Fibroblast of villous mesenchyme (primary cell): ENCODE measurements around the gene DPM1. TPM values are rescaled to one million over a fixed set of nuclear protein-coding genes. Genes with fewer than 3 reads are reported as not detected.

Source experiments
- DNase-seq: peaks from one replicate; pipeline ENCODE4 v3.0.0-alpha.2; 2010; ENCODE audit warnings: low read depth
- H3K4me3 ChIP-seq: 2 replicates; pipeline ENCODE4 v1.5.1; 2011; ENCODE audit warnings: low read depth, mild to moderate bottlenecking, low read length
- total RNA-seq: library from RNA; depleted of rRNA; stranded (reverse); fragments of >200 nt; gene quantifications from 2 replicates; pipeline ENCODE4 v1.2.3, GENCODE V29; 2012
- TF ChIP-seq, protein P1 (sequence below): IDR thresholded peaks from 2 replicates; pipeline ENCODE4 v1.5.1; 2012; ENCODE audit warnings: low read depth, mild to moderate bottlenecking, low read length; ENCODE audit not compliant: insufficient read depth

DPM1 gene
- 55.4 and 62.6 TPM in 2 replicates for total RNA-seq

DNA sequence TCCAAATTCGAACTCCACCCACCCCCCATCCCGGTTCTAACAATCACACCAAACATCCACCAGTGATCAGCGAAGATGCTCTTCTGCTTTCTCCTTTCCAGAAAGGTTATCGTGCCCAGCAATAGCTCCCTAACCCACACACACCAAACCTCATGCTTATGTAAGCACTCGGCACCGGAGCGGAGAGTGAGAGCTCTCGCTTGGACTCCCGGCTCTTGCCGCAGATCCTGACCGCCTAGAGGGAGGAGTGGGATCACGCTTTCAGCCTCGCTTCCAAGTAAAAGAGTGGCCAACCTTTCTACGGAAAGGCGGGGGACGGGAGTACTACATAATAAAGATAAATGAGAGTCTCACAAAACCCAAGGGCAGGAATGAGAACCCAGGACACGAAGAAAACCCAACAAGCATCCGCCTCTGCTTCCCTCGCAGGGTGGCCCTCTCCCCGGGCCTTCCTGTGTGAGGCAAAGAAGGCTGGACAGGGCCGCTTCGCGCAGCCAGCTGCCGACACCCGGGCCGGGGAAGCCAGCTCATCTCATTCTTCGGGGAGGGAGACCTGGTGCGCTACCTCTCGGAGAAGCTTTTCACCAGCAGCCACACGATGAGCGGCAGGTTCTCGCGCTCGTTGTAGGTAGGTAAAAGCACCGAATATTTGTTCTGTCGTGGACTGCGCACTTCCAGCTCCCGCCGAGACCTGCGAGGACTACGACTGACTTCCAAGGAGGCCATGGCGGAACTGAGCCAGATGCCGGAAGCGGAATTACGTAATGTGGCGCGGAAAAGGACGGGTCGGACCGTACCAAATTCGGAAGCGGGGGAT is at the start of gene DPM1:
DPM1 (minus strand) TSS at position 735 of the 817 bp plus-strand sequence; CDS start at position 726, 9 bp downstream.
- DNase-seq, result peak; percentile 94
- peak within 1 kb of the TSS; percentile 67 for H3K4me3 ChIP-seq
- TF ChIP-seq, protein P1, sequence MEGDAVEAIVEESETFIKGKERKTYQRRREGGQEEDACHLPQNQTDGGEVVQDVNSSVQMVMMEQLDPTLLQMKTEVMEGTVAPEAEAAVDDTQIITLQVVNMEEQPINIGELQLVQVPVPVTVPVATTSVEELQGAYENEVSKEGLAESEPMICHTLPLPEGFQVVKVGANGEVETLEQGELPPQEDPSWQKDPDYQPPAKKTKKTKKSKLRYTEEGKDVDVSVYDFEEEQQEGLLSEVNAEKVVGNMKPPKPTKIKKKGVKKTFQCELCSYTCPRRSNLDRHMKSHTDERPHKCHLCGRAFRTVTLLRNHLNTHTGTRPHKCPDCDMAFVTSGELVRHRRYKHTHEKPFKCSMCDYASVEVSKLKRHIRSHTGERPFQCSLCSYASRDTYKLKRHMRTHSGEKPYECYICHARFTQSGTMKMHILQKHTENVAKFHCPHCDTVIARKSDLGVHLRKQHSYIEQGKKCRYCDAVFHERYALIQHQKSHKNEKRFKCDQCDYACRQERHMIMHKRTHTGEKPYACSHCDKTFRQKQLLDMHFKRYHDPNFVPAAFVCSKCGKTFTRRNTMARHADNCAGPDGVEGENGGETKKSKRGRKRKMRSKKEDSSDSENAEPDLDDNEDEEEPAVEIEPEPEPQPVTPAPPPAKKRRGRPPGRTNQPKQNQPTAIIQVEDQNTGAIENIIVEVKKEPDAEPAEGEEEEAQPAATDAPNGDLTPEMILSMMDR, result no peak

- no peak for DNase-seq
- H3K4me3 ChIP-seq, result no peak overlapping the region
- TF ChIP-seq, protein P1, result no peak
These were observed 46.9 kb upstream of the DPM1 start for GRCh38 chr20:51005214-51005613.

- DNase-seq, result no peak
- TF ChIP-seq, protein P1, result no peak
- H3K4me3 ChIP-seq, result no peak overlapping the region
These were observed 46.4 kb upstream of the DPM1 start for GRCh38 chr20:51004781-51005180.

DNA sequence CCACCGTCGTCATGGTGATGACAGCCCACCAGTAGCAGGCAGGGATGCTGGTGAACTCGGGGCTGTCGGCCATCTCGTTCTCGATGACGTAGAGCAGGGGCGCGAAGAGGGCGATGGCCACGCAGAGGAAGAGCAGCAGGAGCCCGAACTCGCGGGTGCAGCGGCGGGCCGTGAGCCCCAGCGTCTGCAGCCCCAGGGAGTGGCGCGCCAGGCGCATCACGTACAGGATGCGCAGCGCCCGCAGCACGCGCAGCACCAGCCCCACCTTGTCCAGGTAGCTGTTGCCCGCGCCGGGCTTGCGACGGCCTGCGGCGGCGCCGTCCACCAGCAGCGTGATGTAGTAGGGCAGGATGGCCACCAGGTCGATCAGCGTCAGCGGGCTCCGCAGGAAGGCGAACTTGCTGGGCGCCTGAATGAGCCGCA is 46.0 kb upstream of the DPM1 start:
- H3K4me3 ChIP-seq, result no peak overlapping the region
- no peak for DNase-seq
- TF ChIP-seq, protein P1, result no peak

GRCh38 chr20:51003753-51004152 is 45.4 kb upstream of the DPM1 start:
- H3K4me3 ChIP-seq, result no peak overlapping the region
- no peak for DNase-seq
- TF ChIP-seq, protein P1, result no peak

DNA sequence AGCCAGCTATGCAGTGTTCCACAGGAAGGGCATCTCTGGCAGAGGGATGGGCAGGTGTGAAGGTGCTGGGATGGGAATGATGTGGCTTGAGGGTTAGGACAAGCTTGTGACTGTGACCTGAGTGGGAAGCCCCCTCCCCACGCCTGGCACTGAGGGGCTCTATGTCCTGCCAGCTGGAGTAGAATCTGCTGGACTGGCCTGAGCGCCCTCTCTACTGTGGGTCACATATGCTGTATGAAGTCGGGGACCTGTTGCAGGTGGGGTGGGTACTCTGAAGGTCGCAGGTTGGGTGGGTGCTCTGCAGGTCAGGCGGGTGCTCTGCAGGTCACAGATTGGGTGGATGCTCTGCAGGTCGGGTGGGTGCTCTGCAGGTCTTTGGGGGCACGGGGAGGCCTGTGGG is 44.3 kb upstream of the DPM1 start:
- H3K4me3 ChIP-seq, result no peak overlapping the region
- DNase-seq, result no peak
- TF ChIP-seq, protein P1, result no peak
